GM12801 (cell line): ENCODE data around the gene VASH1.

ENCODE experiments used
- CTCF ChIP-seq: IDR thresholded peaks from one replicate; pipeline ENCODE4 v1.5.1; 2011; ENCODE audit warnings: control low read depth; ENCODE audit not compliant: insufficient read length; ENCODE audit errors: extremely low read depth

The VASH1 gene

GRCh38 chr14:76718306-76719040 is 42.8 kb upstream of the VASH1 start:
- no peak for TF ChIP-seq CTCF

GRCh38 chr14:76719666-76720065 is 41.6 kb upstream of the VASH1 start:
- no peak for TF ChIP-seq CTCF

GRCh38 chr14:76720382-76720813 is 40.9 kb upstream of the VASH1 start:
- no peak for TF ChIP-seq CTCF

GRCh38 chr14:76724651-76725550 is 36.4 kb upstream of the VASH1 start:
- no peak for TF ChIP-seq CTCF

- TF ChIP-seq CTCF, result no peak
Measured at GRCh38 chr14:76726551-76726970, 34.7 kb upstream of the VASH1 start.

- no peak for TF ChIP-seq CTCF
Measured at GRCh38 chr14:76727384-76727783, 33.9 kb upstream of the VASH1 start.

GRCh38 chr14:76727901-76728300 is 33.4 kb upstream of the VASH1 start:
- no peak for TF ChIP-seq CTCF
